ENCODE results near the gene SNX20. TPM values are rescaled to one million over a fixed set of nuclear protein-coding genes. Genes with fewer than 3 reads are reported as not detected.

Gene SNX20
- total RNA-seq, 4 donors from 2014 or later = 2.2 to 6.9 (median 4.4) TPM

GRCh38 chr16:50635505-50636392, 45.4 kb downstream of the SNX20 start:
- ATAC-seq (ENCODE audit: low FRiP score) (no peak), DNase-seq (ENCODE audit: low spot score) (no peak)

GRCh38 chr16:50634947-50635346, 46.2 kb downstream of the SNX20 start:
- ATAC-seq (ENCODE audit: low FRiP score) = no peak
- no peak for TF ChIP-seq CTCF (IDR thresholded peaks at IDR 0.05)
- DNase-seq (ENCODE audit: low spot score) = no peak

More at GRCh38 chr16:50635505-50636392, 45.4 kb downstream of the SNX20 start:
- no peak for TF ChIP-seq CTCF (IDR thresholded peaks at IDR 0.05)

- no peak for TF ChIP-seq CTCF (IDR thresholded peaks at IDR 0.05)
- no peak for DNase-seq (ENCODE audit: low spot score)
- ATAC-seq (ENCODE audit: low FRiP score) = no peak
Observed at GRCh38 chr16:50634090-50634489, 47.0 kb downstream of the SNX20 start.

- DNase-seq (ENCODE audit: low spot score) (no peak), ATAC-seq (ENCODE audit: low FRiP score) (no peak)
- no peak for TF ChIP-seq CTCF (IDR thresholded peaks at IDR 0.05)
Observed at GRCh38 chr16:50632927-50633800, 47.9 kb downstream of the SNX20 start.

GRCh38 chr16:50631985-50632576, 49.0 kb downstream of the SNX20 start:
- ATAC-seq (ENCODE audit: low FRiP score) (no peak), DNase-seq (ENCODE audit: low spot score) (no peak)
- TF ChIP-seq CTCF (IDR thresholded peaks at IDR 0.05) = no peak

GRCh38 chr16:50631249-50631984, 49.7 kb downstream of the SNX20 start:
- DNase-seq (ENCODE audit: low spot score) (no peak), ATAC-seq (ENCODE audit: low FRiP score) (no peak)

More at GRCh38 chr16:50631249-50631984, 49.7 kb downstream of the SNX20 start:
- TF ChIP-seq CTCF (IDR thresholded peaks at IDR 0.05) = no peak

Measured in omental fat pad (tissue), 4 donors.